Thyroid gland (tissue), 4 donors: Measurements from ENCODE around the gene BARHL2.

Experiments
- POLR2A ChIP-seq, 2 donors: fragments of 450-650 bp; IDR thresholded peaks; one replicate each; pipeline ENCODE4 v1.6.1; 2017; ENCODE audit warnings: antibody characterized with exemption in 2 of 2, mild to moderate bottlenecking in 2 of 2, moderate library complexity in 1 of 2
- TF ChIP-seq, protein P1 (sequence below), 6 experiments: fragments of 200-600 bp in 3 of 6; fragments of 450-650 bp in 3 of 6; sonication (generic) in 3 of 6; IDR thresholded peaks; one replicate each; pipeline ENCODE4 v1.5.1; 2016 to 2019; ENCODE audit warnings: antibody characterized with exemption in 6 of 6, mild to moderate bottlenecking in 2 of 6, inconsistent platforms in 1 of 6, moderate library complexity in 1 of 6

DNA sequence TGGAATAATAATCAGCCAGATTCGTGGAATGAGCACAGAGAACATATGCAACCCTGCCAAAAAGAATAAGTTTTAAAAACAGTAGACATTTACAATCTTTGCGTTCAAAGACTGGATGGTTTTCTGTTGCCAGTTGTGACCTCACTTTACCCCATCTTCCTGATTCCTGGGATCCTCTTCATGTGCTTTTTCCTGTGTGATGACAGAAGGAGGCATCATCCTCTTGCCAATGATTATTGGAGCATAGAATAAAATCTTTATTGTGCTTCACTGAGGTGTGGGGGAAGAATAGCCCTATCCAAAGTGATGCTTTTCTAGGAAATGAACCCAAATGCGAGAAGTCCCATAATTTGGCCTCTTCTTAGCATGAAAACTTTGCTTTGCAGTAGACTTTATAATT, 15.0 kb upstream of the BARHL2 start:
- TF ChIP-seq, protein P1, sequence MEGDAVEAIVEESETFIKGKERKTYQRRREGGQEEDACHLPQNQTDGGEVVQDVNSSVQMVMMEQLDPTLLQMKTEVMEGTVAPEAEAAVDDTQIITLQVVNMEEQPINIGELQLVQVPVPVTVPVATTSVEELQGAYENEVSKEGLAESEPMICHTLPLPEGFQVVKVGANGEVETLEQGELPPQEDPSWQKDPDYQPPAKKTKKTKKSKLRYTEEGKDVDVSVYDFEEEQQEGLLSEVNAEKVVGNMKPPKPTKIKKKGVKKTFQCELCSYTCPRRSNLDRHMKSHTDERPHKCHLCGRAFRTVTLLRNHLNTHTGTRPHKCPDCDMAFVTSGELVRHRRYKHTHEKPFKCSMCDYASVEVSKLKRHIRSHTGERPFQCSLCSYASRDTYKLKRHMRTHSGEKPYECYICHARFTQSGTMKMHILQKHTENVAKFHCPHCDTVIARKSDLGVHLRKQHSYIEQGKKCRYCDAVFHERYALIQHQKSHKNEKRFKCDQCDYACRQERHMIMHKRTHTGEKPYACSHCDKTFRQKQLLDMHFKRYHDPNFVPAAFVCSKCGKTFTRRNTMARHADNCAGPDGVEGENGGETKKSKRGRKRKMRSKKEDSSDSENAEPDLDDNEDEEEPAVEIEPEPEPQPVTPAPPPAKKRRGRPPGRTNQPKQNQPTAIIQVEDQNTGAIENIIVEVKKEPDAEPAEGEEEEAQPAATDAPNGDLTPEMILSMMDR (IDR thresholded peaks at IDR 0.05): no peak
- no peak for TF ChIP-seq POLR2A (IDR thresholded peaks at IDR 0.05)
